Trophoblast cell (in vitro differentiated cells and primary cell): ENCODE measurements around the gene ATF6.

Experiments
- DNase-seq, 2 donors: peaks; one replicate each; pipeline ENCODE4 v3.0.0-alpha.2; 2016
- H2AFZ ChIP-seq: 2 replicates; pipeline ENCODE4 v1.6.1; 2013; ENCODE audit warnings: low read length, moderate library complexity, mild to moderate bottlenecking; ENCODE audit not compliant: insufficient read depth, poor library complexity
- H2AK5ac ChIP-seq: 2 replicates; pipeline ENCODE4 v1.6.1; 2013; ENCODE audit warnings: mild to moderate bottlenecking, low read length
- H2BK120ac ChIP-seq: 2 replicates; pipeline ENCODE4 v1.6.1; 2013; ENCODE audit warnings: low read length, mild to moderate bottlenecking, moderate library complexity; ENCODE audit not compliant: insufficient read depth, poor library complexity
- H2BK12ac ChIP-seq: 2 replicates; pipeline ENCODE4 v1.6.1; 2013; ENCODE audit warnings: mild to moderate bottlenecking, low read length, moderate library complexity
- H2BK5ac ChIP-seq: 2 replicates; pipeline ENCODE4 v1.6.1; 2013; ENCODE audit warnings: low read length, low read depth, moderate library complexity, mild to moderate bottlenecking; ENCODE audit not compliant: poor library complexity
- H3K14ac ChIP-seq: 2 replicates; pipeline ENCODE4 v1.6.1; 2013; ENCODE audit warnings: mild to moderate bottlenecking, low read length
- H3K18ac ChIP-seq: 2 replicates; pipeline ENCODE4 v1.6.1; 2013; ENCODE audit warnings: mild to moderate bottlenecking, low read length
- H3K23ac ChIP-seq: 2 replicates; pipeline ENCODE4 v1.6.1; 2013; ENCODE audit warnings: low read length
- H3K27ac ChIP-seq: 2 replicates; pipeline ENCODE4 v1.5.1; 2013; ENCODE audit warnings: low read depth, mild to moderate bottlenecking, inconsistent platforms, low read length, moderate library complexity
- H3K27me3 ChIP-seq: 2 replicates; pipeline ENCODE4 v1.6.1; 2013; ENCODE audit warnings: inconsistent platforms, mild to moderate bottlenecking, low read length, moderate library complexity; ENCODE audit not compliant: insufficient read depth
- H3K36me3 ChIP-seq, 2 experiments: 1 replicate in 1 of 2; 2 replicates in 1 of 2; pipeline ENCODE4 v1.6.1; 2013; ENCODE audit warnings: low read length in 2 of 2, mild to moderate bottlenecking in 2 of 2, moderate library complexity in 1 of 2; ENCODE audit not compliant: insufficient read depth in 2 of 2, control insufficient read depth in 1 of 2
- H3K4ac ChIP-seq: 2 replicates; pipeline ENCODE4 v1.6.1; 2013; ENCODE audit warnings: low read depth, mild to moderate bottlenecking, low read length, moderate library complexity
- H3K4me1 ChIP-seq, 2 experiments: 1 replicate in 1 of 2; 2 replicates in 1 of 2; pipeline ENCODE4 v1.6.1; 2013; ENCODE audit warnings: low read length in 2 of 2, mild to moderate bottlenecking in 2 of 2, moderate library complexity in 1 of 2; ENCODE audit not compliant: insufficient read depth in 2 of 2, control insufficient read depth in 1 of 2
- H3K4me2 ChIP-seq: 2 replicates; pipeline ENCODE4 v1.6.1; 2013; ENCODE audit warnings: inconsistent platforms, mild to moderate bottlenecking, low read length, moderate library complexity
- H3K4me3 ChIP-seq: 2 replicates; pipeline ENCODE4 v1.5.1; 2013; ENCODE audit warnings: mild to moderate bottlenecking, low read depth, low read length, inconsistent platforms
- H3K79me1 ChIP-seq: one replicate; pipeline ENCODE4 v1.6.1; 2013; ENCODE audit warnings: low read length
- H3K79me2 ChIP-seq: 2 replicates; pipeline ENCODE4 v1.6.1; 2013; ENCODE audit warnings: low read length, mild to moderate bottlenecking; ENCODE audit not compliant: control insufficient read depth, insufficient read depth, poor library complexity
- H3K9ac ChIP-seq: 2 replicates; pipeline ENCODE4 v1.6.1; 2013; ENCODE audit warnings: mild to moderate bottlenecking, low read length
- H3K9me3 ChIP-seq: 2 replicates; pipeline ENCODE4 v1.6.1; 2013; ENCODE audit warnings: low read depth, mild to moderate bottlenecking, control low read depth, inconsistent platforms, low read length; ENCODE audit not compliant: insufficient read depth
- H4K12ac ChIP-seq: 2 replicates; pipeline ENCODE4 v1.6.1; 2013; ENCODE audit warnings: low read depth, mild to moderate bottlenecking, low read length, moderate library complexity
- H4K8ac ChIP-seq: 2 replicates; pipeline ENCODE4 v1.6.1; 2013; ENCODE audit warnings: low read depth, mild to moderate bottlenecking, low read length, moderate library complexity
- H4K91ac ChIP-seq: one replicate; pipeline ENCODE4 v1.6.1; 2013; ENCODE audit warnings: low read depth, mild to moderate bottlenecking, low read length, moderate library complexity
- WGBS: extraction: QIAGEN DNeasy Blood & Tissue Kit; methylation state at CpG from one replicate; pipeline ENCODE4 v1.1.7; 2013; ENCODE audit warnings: missing lambda C conversion rate; ENCODE audit not compliant: insufficient read length, insufficient coverage; ENCODE audit errors: extremely low coverage; 5-methylcytosine and 5-hydroxymethylcytosine counted together

ATF6 gene

GRCh38 chr1:161972828-161973227 is 206.7 kb downstream of the ATF6 start:
- no peak for DNase-seq
- no peaks in the 10 kb centered on the region for H3K79me1 ChIP-seq
- H3K27ac ChIP-seq = no peak overlapping the region
- H3K4me3 ChIP-seq = no peak overlapping the region
- no peak overlapping the region for H2AFZ ChIP-seq
- H3K4ac ChIP-seq = no peak overlapping the region
- no peaks in the 10 kb centered on the region for H3K79me2 ChIP-seq
- peaks cover 2% of the 10 kb centered on the region for H3K9me3 ChIP-seq
- no peak overlapping the region for H3K4me2 ChIP-seq
- no peak overlapping the region for H3K23ac ChIP-seq
- no peak overlapping the region for H4K12ac ChIP-seq
- H3K18ac ChIP-seq = no peak overlapping the region
- no peaks in the 10 kb centered on the region for H3K27me3 ChIP-seq
- no peak overlapping the region for H4K91ac ChIP-seq
- H3K4me1 ChIP-seq = no peaks in the 10 kb centered on the region
- H3K36me3 ChIP-seq = no peaks in the 10 kb centered on the region
- H2AK5ac ChIP-seq = no peak overlapping the region
- no peak overlapping the region for H3K9ac ChIP-seq
- H4K8ac ChIP-seq = no peak overlapping the region
- H3K14ac ChIP-seq = no peak overlapping the region
- H2BK12ac ChIP-seq = no peak overlapping the region
- no peak overlapping the region for H2BK120ac ChIP-seq
- H2BK5ac ChIP-seq = no peak overlapping the region
- no CpG with 5 or more reads among the region's 9 CpGs for WGBS

GRCh38 chr1:161973924-161974845 is 208.1 kb downstream of the ATF6 start:
- no peaks in the 10 kb centered on the region for H3K79me2 ChIP-seq
- H4K8ac ChIP-seq = no peak overlapping the region
- WGBS = no CpG with 5 or more reads among the region's 9 CpGs

GRCh38 chr1:161978011-161978790 is 212.1 kb downstream of the ATF6 start:
- Histone ChIP-seq H3K18ac (no peak overlapping the region), H3K36me3 (no peaks in the 10 kb centered on the region), H3K4me3 (no peak overlapping the region), H4K8ac (no peak overlapping the region), H3K14ac (no peak overlapping the region), H2BK12ac (no peak overlapping the region), H2BK5ac (no peak overlapping the region), H3K23ac (no peak overlapping the region), H3K4me1 (no peaks in the 10 kb centered on the region), H4K12ac (no peak overlapping the region), H3K79me2 (no peaks in the 10 kb centered on the region), H3K9ac (no peak overlapping the region), H4K91ac (no peak overlapping the region), H2AK5ac (no peak overlapping the region), H3K79me1 (no peaks in the 10 kb centered on the region), H3K27me3 (no peaks in the 10 kb centered on the region), H2AFZ (no peak overlapping the region), H2BK120ac (no peak overlapping the region), H3K27ac (no peak overlapping the region), H3K4me2 (no peak overlapping the region), H3K4ac (no peak overlapping the region), H3K9me3 (no peaks in the 10 kb centered on the region)
- DNase-seq = no peak
- no CpG with 5 or more reads among the region's 31 CpGs for WGBS

More at GRCh38 chr1:161973924-161974845, 208.1 kb downstream of the ATF6 start:
- H2BK120ac ChIP-seq = no peak overlapping the region
- DNase-seq = no peak
- no peak overlapping the region for H2AFZ ChIP-seq
- H2BK5ac ChIP-seq = no peak overlapping the region
- no peak overlapping the region for H3K9ac ChIP-seq
- H3K4me2 ChIP-seq = no peak overlapping the region
- H4K12ac ChIP-seq = no peak overlapping the region
- H3K36me3 ChIP-seq = no peaks in the 10 kb centered on the region
- no peak overlapping the region for H3K23ac ChIP-seq
- H3K4me3 ChIP-seq = no peak overlapping the region
- no peak overlapping the region for H3K14ac ChIP-seq
- no peaks in the 10 kb centered on the region for H3K79me1 ChIP-seq
- H3K4me1 ChIP-seq = no peaks in the 10 kb centered on the region
- no peak overlapping the region for H3K18ac ChIP-seq
- H3K9me3 ChIP-seq = peaks cover 2% of the 10 kb centered on the region
- no peak overlapping the region for H4K91ac ChIP-seq
- no peak overlapping the region for H2BK12ac ChIP-seq
- H3K27ac ChIP-seq = no peak overlapping the region
- no peak overlapping the region for H2AK5ac ChIP-seq
- H3K4ac ChIP-seq = no peak overlapping the region
- no peaks in the 10 kb centered on the region for H3K27me3 ChIP-seq

GRCh38 chr1:161981126-161981525 is 215.0 kb downstream of the ATF6 start:
- no peak for DNase-seq
- Histone ChIP-seq H3K4me2 (no peak overlapping the region), H3K27me3 (no peaks in the 10 kb centered on the region), H4K12ac (no peak overlapping the region), H2AFZ (no peak overlapping the region), H2AK5ac (no peak overlapping the region), H2BK12ac (no peak overlapping the region), H3K27ac (no peak overlapping the region), H2BK5ac (no peak overlapping the region), H3K79me2 (no peaks in the 10 kb centered on the region), H3K79me1 (no peaks in the 10 kb centered on the region), H3K36me3 (no peaks in the 10 kb centered on the region), H4K91ac (no peak overlapping the region), H3K4ac (no peak overlapping the region), H3K18ac (no peak overlapping the region), H3K9me3 (peaks cover 2% of the 10 kb centered on the region), H3K23ac (no peak overlapping the region), H3K14ac (no peak overlapping the region), H3K4me3 (no peak overlapping the region), H4K8ac (no peak overlapping the region), H3K4me1 (no peaks in the 10 kb centered on the region), H3K9ac (no peak overlapping the region), H2BK120ac (no peak overlapping the region)
- WGBS = no CpG with 5 or more reads among the region's 8 CpGs
